CD4-positive, alpha-beta T cell (primary cell): ENCODE results near the gene MPP7. TPM values are rescaled to one million over a fixed set of nuclear protein-coding genes. Genes with fewer than 3 reads are reported as not detected.

Experiments used
- ATAC-seq: fragments of 200-7000 bp; cut with Tn5 transposase; one replicate; pipeline ENCODE4 v1.10.0; 2022; ENCODE audit warnings: mild to moderate bottlenecking; ENCODE audit not compliant: poor library complexity
- CTCF ChIA-PET: fragments of 350-600 bp; sonication (Branson Sonifier 250); formaldehyde crosslinking; loops from one replicate; lab custom pipeline; 2021; ENCODE audit warnings: antibody characterized with exemption, inconsistent platforms; lab: Charles Lee
- POLR2A ChIA-PET: fragments of 350-600 bp; sonication (Branson Sonifier 250); formaldehyde crosslinking; loops from one replicate; lab custom pipeline; 2021; ENCODE audit warnings: antibody characterized with exemption, inconsistent platforms; lab: Charles Lee
- DNase-seq, 14 experiments: peaks; one replicate each; pipeline ENCODE4 v3.0.0-alpha.2; 2013 to 2020; ENCODE audit warnings: mixed read lengths in 2 of 14
- H3K27ac ChIP-seq, 2 donors: one replicate each; pipeline versions ENCODE4 v1.5.1 to v1.7.0; 2013; ENCODE audit warnings: low read length in 2 of 2, low read depth in 1 of 2, mild to moderate bottlenecking in 1 of 2
- H3K27me3 ChIP-seq, 2 experiments: 1 replicate in 1 of 2; 2 replicates in 1 of 2; pipeline versions ENCODE4 v1.6.1 to v1.7.0; 2013; ENCODE audit warnings: low read length in 2 of 2, control low read depth in 1 of 2, mild to moderate bottlenecking in 1 of 2, moderate library complexity in 1 of 2; ENCODE audit not compliant: insufficient read depth in 2 of 2, control insufficient read depth in 1 of 2
- H3K36me3 ChIP-seq: one replicate; pipeline ENCODE4 v1.6.1; 2013; ENCODE audit warnings: low read length, control low read depth; ENCODE audit not compliant: insufficient read depth
- H3K4me1 ChIP-seq: one replicate; pipeline ENCODE4 v1.6.1; 2013; ENCODE audit warnings: low read length, control low read depth; ENCODE audit not compliant: insufficient read depth
- H3K4me3 ChIP-seq: one replicate; pipeline ENCODE4 v1.5.1; 2013; ENCODE audit warnings: mild to moderate bottlenecking, low read length, moderate library complexity
- H3K9me3 ChIP-seq, 2 experiments: 1 replicate in 1 of 2; 2 replicates in 1 of 2; pipeline versions ENCODE4 v1.6.1 to v1.7.0; 2013; ENCODE audit warnings: low read length in 2 of 2, mild to moderate bottlenecking in 2 of 2, control low read depth in 1 of 2, moderate library complexity in 1 of 2; ENCODE audit not compliant: control insufficient read depth in 1 of 2, insufficient read depth in 1 of 2
- H3K27ac Mint-ChIP-seq: one replicate; pipeline ENCODE4 v1.8.0; 2020; ENCODE audit warnings: mixed read lengths
- H3K27me3 Mint-ChIP-seq: one replicate; pipeline ENCODE4 v1.8.0; 2021; ENCODE audit warnings: mixed read lengths
- H3K36me3 Mint-ChIP-seq: one replicate; pipeline ENCODE4 v1.8.0; 2021; ENCODE audit warnings: low read depth, mixed read lengths
- H3K4me1 Mint-ChIP-seq: one replicate; pipeline ENCODE4 v1.8.0; 2021; ENCODE audit warnings: low read depth, mixed read lengths
- H3K4me3 Mint-ChIP-seq: one replicate; pipeline ENCODE4 v1.8.0; 2020; ENCODE audit warnings: mild to moderate bottlenecking, mixed read lengths
- H3K9me3 Mint-ChIP-seq: one replicate; pipeline ENCODE4 v1.8.0; 2020; ENCODE audit warnings: mixed read lengths
- intact Hi-C, 2 experiments: fragments of 100-400 bp; cut with DNase I in 1 of 2; cut with micrococcal nuclease in 1 of 2; formaldehyde crosslinking; loops; one replicate each; pipeline versions ENCODE4 v1.15.1 to v1.9.0; 2023 to 2025; cut with DNase I, micrococcal nuclease
- total RNA-seq, 174 experiments: library from RNA in 2 of 174; stranded (reverse) in 2 of 174; gene quantifications; one replicate each; pipeline ENCODE4 v1.2.3 and lab custom pipeline; 2021 to 2026
- TF ChIP-seq, protein P1 (sequence below): fragments of 200-600 bp; IDR thresholded peaks from one replicate; pipeline ENCODE4 v1.8.0; 2022; ENCODE audit warnings: antibody characterized with exemption, mild to moderate bottlenecking

The MPP7 gene
- total RNA-seq, 2 experiments from 2014 or later: 30.4 to 32.5 TPM

- Histone ChIP-seq H3K27ac (peak overlapping the region in 1 of 2 donors; percentile 10), H3K4me1 (peaks cover 26% of the 10 kb centered on the region), H3K9me3 (no peaks in the 10 kb centered on the region), H3K27me3 (no peaks in the 10 kb centered on the region), H3K4me3 (peak overlapping the region; percentile 64), H3K36me3 (no peaks in the 10 kb centered on the region)
- DNase-seq (no peak), ATAC-seq (no peak)
- CTCF ChIA-PET: interaction anchor here (1.1 to 4.6 kb wide), 17 partner anchors 10 to 123 kb away, joined by 3 to 68 read pairs (median 7); no protein-coding TSS in a partner anchor
- TF ChIP-seq, protein P1, sequence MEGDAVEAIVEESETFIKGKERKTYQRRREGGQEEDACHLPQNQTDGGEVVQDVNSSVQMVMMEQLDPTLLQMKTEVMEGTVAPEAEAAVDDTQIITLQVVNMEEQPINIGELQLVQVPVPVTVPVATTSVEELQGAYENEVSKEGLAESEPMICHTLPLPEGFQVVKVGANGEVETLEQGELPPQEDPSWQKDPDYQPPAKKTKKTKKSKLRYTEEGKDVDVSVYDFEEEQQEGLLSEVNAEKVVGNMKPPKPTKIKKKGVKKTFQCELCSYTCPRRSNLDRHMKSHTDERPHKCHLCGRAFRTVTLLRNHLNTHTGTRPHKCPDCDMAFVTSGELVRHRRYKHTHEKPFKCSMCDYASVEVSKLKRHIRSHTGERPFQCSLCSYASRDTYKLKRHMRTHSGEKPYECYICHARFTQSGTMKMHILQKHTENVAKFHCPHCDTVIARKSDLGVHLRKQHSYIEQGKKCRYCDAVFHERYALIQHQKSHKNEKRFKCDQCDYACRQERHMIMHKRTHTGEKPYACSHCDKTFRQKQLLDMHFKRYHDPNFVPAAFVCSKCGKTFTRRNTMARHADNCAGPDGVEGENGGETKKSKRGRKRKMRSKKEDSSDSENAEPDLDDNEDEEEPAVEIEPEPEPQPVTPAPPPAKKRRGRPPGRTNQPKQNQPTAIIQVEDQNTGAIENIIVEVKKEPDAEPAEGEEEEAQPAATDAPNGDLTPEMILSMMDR: no peak
- no peaks in the 10 kb centered on the region for H3K27me3 Mint-ChIP-seq
- peak overlapping the region; percentile 82 for H3K4me3 Mint-ChIP-seq
- intact Hi-C loops: loop anchor here (1.0 to 10.0 kb wide), 5 partner anchors 50 to 1147 kb away; partner anchors contain the start of genes MASTL (in 1 of the 2) and YME1L1 (in 1 of the 2)
- no peaks in the 10 kb centered on the region for H3K9me3 Mint-ChIP-seq
- POLR2A ChIA-PET: interaction anchor here (0.8 to 8.2 kb wide), 21 partner anchors 9 to 1148 kb away, joined by 3 to 312 read pairs (median 7); partner anchors contain the start of genes WAC and YME1L1
- peaks cover 10% of the 10 kb centered on the region for H3K36me3 Mint-ChIP-seq
- peak overlapping the region; percentile 65 for H3K27ac Mint-ChIP-seq
- peaks cover 70% of the 10 kb centered on the region for H3K4me1 Mint-ChIP-seq
These were observed 739 bp downstream of the MPP7 start for GRCh38 chr10:28302012-28302637.

- no peaks in the 10 kb centered on the region for H3K9me3 Mint-ChIP-seq
- CTCF ChIA-PET: interaction anchor here (1.0 to 4.6 kb wide), 4 partner anchors 35 to 81 kb away, joined by 3 to 68 read pairs (median 6); no protein-coding TSS in a partner anchor
- POLR2A ChIA-PET: interaction anchor here (1.0 to 8.2 kb wide), 3 partner anchors 32 to 80 kb away, joined by 3 to 312 read pairs (median 8); no protein-coding TSS in a partner anchor
- intact Hi-C loops: loop anchor here (5.0 to 10.0 kb wide), 3 partner anchors 48 to 1145 kb away; partner anchors contain the start of genes MASTL (in 1 of the 2) and YME1L1 (in 1 of the 2)
- H3K27me3 ChIP-seq: no peaks in the 10 kb centered on the region
- no peaks in the 10 kb centered on the region for H3K27me3 Mint-ChIP-seq
- DNase-seq: peak in 8 of 14 experiments; percentile 3 to 66 (median 33)
- H3K36me3 ChIP-seq: no peaks in the 10 kb centered on the region
- TF ChIP-seq, protein P1: no peak
- peak overlapping the region; percentile 56 for H3K4me3 Mint-ChIP-seq
- ATAC-seq: no peak
- H3K4me1 ChIP-seq: peaks cover 23% of the 10 kb centered on the region
- peaks cover 10% of the 10 kb centered on the region for H3K36me3 Mint-ChIP-seq
- H3K27ac ChIP-seq: no peak overlapping the region
- peak overlapping the region; percentile 58 for H3K27ac Mint-ChIP-seq
- peaks cover 82% of the 10 kb centered on the region for H3K4me1 Mint-ChIP-seq
- H3K4me3 ChIP-seq: no peak overlapping the region
- H3K9me3 ChIP-seq: no peaks in the 10 kb centered on the region
These were observed 2.8 kb downstream of the MPP7 start for GRCh38 chr10:28300027-28300426.

GRCh38 chr10:28298951-28299350, 3.9 kb downstream of the MPP7 start:
- H3K36me3 Mint-ChIP-seq: peaks cover 10% of the 10 kb centered on the region
- peak overlapping the region in 1 of 2 donors; percentile 13 for H3K27ac ChIP-seq
- no peaks in the 10 kb centered on the region for H3K27me3 ChIP-seq
- no peaks in the 10 kb centered on the region for H3K36me3 ChIP-seq
- peak overlapping the region; percentile 52 for H3K4me3 Mint-ChIP-seq
- DNase-seq: no peak
- TF ChIP-seq, protein P1: no peak
- H3K4me3 ChIP-seq: no peak overlapping the region
- CTCF ChIA-PET: interaction anchor here (1.0 to 2.2 kb wide), 5 partner anchors 31 to 95 kb away, joined by 4 to 7 read pairs (median 5); no protein-coding TSS in a partner anchor
- H3K9me3 ChIP-seq: no peaks in the 10 kb centered on the region
- peaks cover 26% of the 10 kb centered on the region for H3K4me1 ChIP-seq
- peak overlapping the region; percentile 56 for H3K27ac Mint-ChIP-seq
- POLR2A ChIA-PET: interaction anchor here (1.0 to 8.2 kb wide), 5 partner anchors 8 to 80 kb away, joined by 3 to 312 read pairs (median 3); no protein-coding TSS in a partner anchor
- H3K4me1 Mint-ChIP-seq: peaks cover 88% of the 10 kb centered on the region
- H3K27me3 Mint-ChIP-seq: no peaks in the 10 kb centered on the region
- no peaks in the 10 kb centered on the region for H3K9me3 Mint-ChIP-seq
- intact Hi-C loops: loop anchor here (2.0 kb wide), 2 partner anchors 48 to 556 kb away; no protein-coding TSS in a partner anchor
- ATAC-seq: no peak
